ENCODE data around the gene MSRB1.

MSRB1 gene

GRCh38 chr16:1914084-1914608 is 28.9 kb downstream of the MSRB1 start:
- H3K4me3 ChIP-seq (ENCODE audit: control insufficient read depth, low read depth, low read length), result no peak overlapping the region
- no peak for TF ChIP-seq CTCF (conservative IDR thresholded peaks at IDR 0.05; ENCODE audit: control insufficient read depth, insufficient read depth, low read depth, low read length)
- no peak for DNase-seq (ENCODE audit: low read depth)

- TF ChIP-seq CTCF (conservative IDR thresholded peaks at IDR 0.05; ENCODE audit: control insufficient read depth, insufficient read depth, low read depth, low read length), result no peak
- no peak overlapping the region for H3K4me3 ChIP-seq (ENCODE audit: control insufficient read depth, low read depth, low read length)
- DNase-seq (ENCODE audit: low read depth), result no peak
These were observed 29.5 kb downstream of the MSRB1 start for GRCh38 chr16:1913327-1914083.

GRCh38 chr16:1912215-1912543 is 30.8 kb downstream of the MSRB1 start:
- no peak overlapping the region for H3K4me3 ChIP-seq (ENCODE audit: control insufficient read depth, low read depth, low read length)
- no peak for TF ChIP-seq CTCF (conservative IDR thresholded peaks at IDR 0.05; ENCODE audit: control insufficient read depth, insufficient read depth, low read depth, low read length)
- no peak for DNase-seq (ENCODE audit: low read depth)

- H3K4me3 ChIP-seq (ENCODE audit: control insufficient read depth, low read depth, low read length), result no peak overlapping the region
- TF ChIP-seq CTCF (conservative IDR thresholded peaks at IDR 0.05; ENCODE audit: control insufficient read depth, insufficient read depth, low read depth, low read length), result no peak
These were observed 31.4 kb downstream of the MSRB1 start for GRCh38 chr16:1911467-1912214.

GRCh38 chr16:1909561-1910231 is 33.3 kb downstream of the MSRB1 start:
- no peak for TF ChIP-seq CTCF (conservative IDR thresholded peaks at IDR 0.05; ENCODE audit: control insufficient read depth, insufficient read depth, low read depth, low read length)
- H3K4me3 ChIP-seq (ENCODE audit: control insufficient read depth, low read depth, low read length), result no peak overlapping the region
- DNase-seq (ENCODE audit: low read depth), result no peak

More at GRCh38 chr16:1911467-1912214, 31.4 kb downstream of the MSRB1 start:
- no peak for DNase-seq (ENCODE audit: low read depth)

- H3K4me3 ChIP-seq (ENCODE audit: control insufficient read depth, low read depth, low read length), result no peak overlapping the region
- no peak for TF ChIP-seq CTCF (conservative IDR thresholded peaks at IDR 0.05; ENCODE audit: control insufficient read depth, insufficient read depth, low read depth, low read length)
- DNase-seq (ENCODE audit: low read depth), result no peak
These were observed 34.0 kb downstream of the MSRB1 start for GRCh38 chr16:1908983-1909382.
